ENCODE data around the gene ARHGEF38. TPM values are rescaled to one million over a fixed set of nuclear protein-coding genes. Genes with fewer than 3 reads are reported as not detected.
A peak's percentile ranks its signal among the peaks of the same experiment; 100 is the strongest.

Gene ARHGEF38
- total RNA-seq, 1 experiment from 2014 or later: not detected

GRCh38 chr4:105613306-105613705 is 60.9 kb downstream of the ARHGEF38 start:
- Histone ChIP-seq H3K27me3 (no peaks in the 10 kb centered on the region), H3K36me3 (no peaks in the 10 kb centered on the region), H3K4me3 (no peak overlapping the region), H3K9me3 (replicated peaks) (0 out of 2 replicates have a peak, but pooled peaks cover 2% of the 10 kb centered on the region), H3K4me1 (peaks cover 7% of the 10 kb centered on the region), H3K27ac (no peak overlapping the region)
- DNase-seq: no peak

DNA sequence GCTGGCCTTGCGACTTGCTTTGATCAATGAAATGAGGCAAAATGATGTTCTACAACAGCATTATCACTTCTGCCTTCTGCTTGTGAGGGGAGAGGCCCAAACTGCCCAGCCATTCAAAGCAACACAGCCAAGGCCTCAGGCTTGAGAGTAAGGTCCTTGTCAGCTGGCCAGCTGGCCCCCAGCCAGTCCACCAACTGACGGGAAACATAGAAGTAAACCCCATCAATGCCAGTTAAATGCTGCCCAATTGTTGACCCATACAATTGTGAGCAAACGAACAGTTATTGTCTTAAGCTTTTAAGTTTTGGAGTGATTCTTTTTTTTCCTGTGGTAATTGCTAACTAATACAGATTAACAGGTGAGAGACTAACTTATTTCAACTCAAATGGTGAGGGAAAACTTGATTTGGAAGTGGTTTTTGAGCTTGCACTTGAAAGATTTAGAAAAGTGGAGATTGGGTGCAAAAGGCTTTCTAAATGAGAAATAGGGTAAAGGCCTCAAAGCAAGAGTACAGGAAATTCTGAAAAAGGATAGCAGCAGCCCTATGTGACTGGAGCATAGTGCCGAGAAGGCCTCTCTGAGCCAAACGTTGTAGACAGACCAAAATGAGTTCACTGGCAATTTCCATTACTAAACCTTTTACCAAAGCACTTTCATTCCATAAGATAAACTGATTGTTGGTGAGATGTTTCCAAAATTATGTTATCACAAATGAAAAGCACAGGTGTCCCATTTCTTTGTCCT is 66.9 kb downstream of the ARHGEF38 start:
- Histone ChIP-seq H3K9me3 (replicated peaks) (0 out of 2 replicates have a peak, but pooled peaks cover 5% of the 10 kb centered on the region), H3K27ac (no peak overlapping the region), H3K36me3 (no peaks in the 10 kb centered on the region), H3K4me3 (no peak overlapping the region), H3K27me3 (no peaks in the 10 kb centered on the region), H3K4me1 (peaks cover 58% of the 10 kb centered on the region)
- DNase-seq: peak; percentile 86

DNA sequence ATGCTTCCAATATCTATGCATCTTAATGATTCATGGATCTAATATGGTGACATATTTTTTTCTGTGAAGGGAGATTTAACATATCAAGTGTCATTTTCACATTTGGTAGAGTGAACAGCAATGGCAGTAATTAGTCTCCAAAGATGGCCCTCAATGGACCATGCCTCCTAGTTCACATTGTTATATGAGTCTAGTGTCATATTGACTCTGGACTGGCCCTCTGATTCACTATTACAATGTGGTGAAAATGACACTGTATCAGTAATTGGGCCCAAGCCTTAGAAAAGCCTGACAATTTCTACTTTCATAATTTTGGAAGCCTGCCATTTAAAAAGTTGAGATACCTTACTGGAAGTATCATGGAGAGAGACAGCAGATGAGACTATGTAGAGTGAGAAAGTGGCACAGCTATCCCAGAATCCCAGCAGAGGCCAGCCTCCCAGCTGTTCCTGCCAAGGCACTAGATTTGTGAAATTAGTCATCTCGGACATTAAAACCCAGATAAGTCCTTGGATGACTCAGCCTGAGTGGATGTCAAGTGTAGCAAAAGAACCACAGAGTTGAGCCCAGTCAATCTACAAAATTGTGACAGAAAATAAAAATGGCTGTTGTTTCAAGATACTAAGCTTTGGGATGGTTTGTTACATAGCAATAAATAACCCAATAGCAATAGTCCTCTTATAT is 68.4 kb downstream of the ARHGEF38 start:
- H3K36me3 ChIP-seq: no peaks in the 10 kb centered on the region
- 0 out of 2 replicates have a peak, but pooled peaks cover 5% of the 10 kb centered on the region for H3K9me3 ChIP-seq (replicated peaks)
- peaks cover 67% of the 10 kb centered on the region for H3K4me1 ChIP-seq
- H3K27ac ChIP-seq: peak overlapping the region; percentile 24; the same call in 1 of the 2 replicates
- no peaks in the 10 kb centered on the region for H3K27me3 ChIP-seq
- no peak overlapping the region for H3K4me3 ChIP-seq
- DNase-seq: peak; percentile 75 to 83

DNA sequence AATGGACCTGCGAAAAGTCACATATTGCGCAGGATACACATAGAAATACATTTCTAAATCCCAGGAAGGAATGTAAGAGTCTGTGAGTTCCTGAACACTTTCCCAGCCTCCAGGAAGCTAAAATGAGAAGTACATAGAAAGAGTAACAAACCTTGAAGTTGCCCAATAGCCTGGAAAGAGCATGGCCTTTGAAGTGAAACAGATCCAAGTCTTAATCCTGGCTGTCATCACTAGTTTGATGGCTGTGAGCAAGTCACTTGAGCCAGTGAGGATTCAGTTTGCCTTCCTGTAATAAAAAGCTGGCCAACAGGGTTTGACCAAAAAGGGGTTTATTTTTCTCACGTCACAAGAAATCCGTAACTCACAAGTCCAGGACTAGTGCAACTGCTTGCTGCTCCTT is 69.8 kb downstream of the ARHGEF38 start:
- Histone ChIP-seq H3K4me3 (no peak overlapping the region), H3K36me3 (no peaks in the 10 kb centered on the region), H3K4me1 (peaks cover 63% of the 10 kb centered on the region), H3K9me3 (replicated peaks) (0 out of 2 replicates have a peak, but pooled peaks cover 5% of the 10 kb centered on the region), H3K27me3 (no peaks in the 10 kb centered on the region), H3K27ac (no peak overlapping the region)
- peak; percentile 38 to 76 for DNase-seq

GRCh38 chr4:105623099-105623498 is 70.7 kb downstream of the ARHGEF38 start:
- Histone ChIP-seq H3K4me3 (no peak overlapping the region), H3K27me3 (no peaks in the 10 kb centered on the region), H3K4me1 (peaks cover 63% of the 10 kb centered on the region), H3K36me3 (no peaks in the 10 kb centered on the region), H3K9me3 (replicated peaks) (0 out of 2 replicates have a peak, but pooled peaks cover 5% of the 10 kb centered on the region), H3K27ac (no peak overlapping the region)
- DNase-seq: no peak

DNA sequence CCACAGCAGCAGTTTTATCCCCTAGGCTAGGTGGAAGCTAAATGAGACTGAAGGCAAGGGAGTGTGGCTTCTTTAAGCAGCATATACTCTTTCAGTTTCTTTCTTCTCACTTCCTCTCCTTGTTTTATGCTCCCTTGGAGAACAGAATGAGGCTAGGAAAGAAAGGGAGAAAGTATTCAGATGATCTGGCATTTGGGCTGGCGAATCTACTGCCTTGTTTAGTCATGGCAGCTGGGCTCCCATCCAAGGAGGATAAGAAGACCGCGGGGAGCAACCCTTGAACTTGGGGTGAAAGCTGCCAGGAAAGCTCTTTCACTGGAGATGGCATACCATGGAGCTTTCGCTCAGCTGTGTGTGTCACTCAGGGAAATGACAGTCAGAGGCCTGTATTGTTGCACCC is 72.1 kb downstream of the ARHGEF38 start:
- DNase-seq: peak; percentile 95 to 98

GRCh38 chr4:105625214-105625613 is 72.8 kb downstream of the ARHGEF38 start:
- no peaks in the 10 kb centered on the region for H3K27me3 ChIP-seq
- H3K27ac ChIP-seq: peak overlapping the region; percentile 68
- no peak for DNase-seq
- no peaks in the 10 kb centered on the region for H3K36me3 ChIP-seq
- peaks cover 47% of the 10 kb centered on the region for H3K4me1 ChIP-seq
- no peak overlapping the region for H3K4me3 ChIP-seq
- 0 out of 2 replicates have a peak, but pooled peaks cover 5% of the 10 kb centered on the region for H3K9me3 ChIP-seq (replicated peaks)

More for the DNA sequence above, 72.1 kb downstream of the ARHGEF38 start:
- Histone ChIP-seq H3K9me3 (replicated peaks) (0 out of 2 replicates have a peak, but pooled peaks cover 5% of the 10 kb centered on the region), H3K36me3 (no peaks in the 10 kb centered on the region), H3K4me3 (0 out of 2 replicates have a peak overlapping the region, but pooled peaks have one; percentile 2), H3K4me1 (peaks cover 54% of the 10 kb centered on the region), H3K27me3 (no peaks in the 10 kb centered on the region), H3K27ac (peak overlapping the region; percentile 68)

DNA sequence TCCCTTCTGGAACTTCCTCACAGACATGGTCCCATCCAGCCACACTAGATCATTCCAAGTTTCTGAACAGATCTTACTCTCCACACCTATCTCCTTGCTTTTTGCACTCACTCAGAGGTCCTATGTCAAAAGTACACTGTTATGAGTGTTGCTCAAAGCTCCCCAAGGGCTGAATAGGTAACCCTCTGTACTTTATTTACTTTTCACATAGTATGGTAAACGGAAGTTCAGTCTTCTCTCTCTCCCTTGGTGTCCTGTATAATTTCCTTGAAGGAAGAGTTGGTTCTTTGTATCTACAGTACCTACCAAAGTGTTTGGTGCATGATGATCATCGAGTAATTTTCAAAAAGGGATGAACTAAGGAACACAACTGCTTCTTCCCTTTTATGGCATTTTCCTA is 74.4 kb downstream of the ARHGEF38 start:
- Histone ChIP-seq H3K27me3 (no peaks in the 10 kb centered on the region), H3K4me1 (peaks cover 31% of the 10 kb centered on the region), H3K27ac (no peak overlapping the region), H3K4me3 (no peak overlapping the region), H3K36me3 (no peaks in the 10 kb centered on the region), H3K9me3 (replicated peaks) (no peaks in the 10 kb centered on the region)
- no peak for DNase-seq

- Histone ChIP-seq H3K27ac (no peak overlapping the region), H3K4me3 (no peak overlapping the region), H3K27me3 (no peaks in the 10 kb centered on the region), H3K36me3 (no peaks in the 10 kb centered on the region), H3K4me1 (peaks cover 23% of the 10 kb centered on the region), H3K9me3 (replicated peaks) (no peaks in the 10 kb centered on the region)
- no peak for DNase-seq
Measured at GRCh38 chr4:105627620-105628019, 75.2 kb downstream of the ARHGEF38 start.

- Histone ChIP-seq H3K36me3 (no peaks in the 10 kb centered on the region), H3K27me3 (no peaks in the 10 kb centered on the region), H3K4me1 (peaks cover 9% of the 10 kb centered on the region; the same call in 1 of the 2 replicates), H3K9me3 (replicated peaks) (no peaks in the 10 kb centered on the region), H3K4me3 (no peak overlapping the region), H3K27ac (no peak overlapping the region)
- no peak for DNase-seq
Measured at GRCh38 chr4:105630670-105631655, 78.5 kb downstream of the ARHGEF38 start.

DNA sequence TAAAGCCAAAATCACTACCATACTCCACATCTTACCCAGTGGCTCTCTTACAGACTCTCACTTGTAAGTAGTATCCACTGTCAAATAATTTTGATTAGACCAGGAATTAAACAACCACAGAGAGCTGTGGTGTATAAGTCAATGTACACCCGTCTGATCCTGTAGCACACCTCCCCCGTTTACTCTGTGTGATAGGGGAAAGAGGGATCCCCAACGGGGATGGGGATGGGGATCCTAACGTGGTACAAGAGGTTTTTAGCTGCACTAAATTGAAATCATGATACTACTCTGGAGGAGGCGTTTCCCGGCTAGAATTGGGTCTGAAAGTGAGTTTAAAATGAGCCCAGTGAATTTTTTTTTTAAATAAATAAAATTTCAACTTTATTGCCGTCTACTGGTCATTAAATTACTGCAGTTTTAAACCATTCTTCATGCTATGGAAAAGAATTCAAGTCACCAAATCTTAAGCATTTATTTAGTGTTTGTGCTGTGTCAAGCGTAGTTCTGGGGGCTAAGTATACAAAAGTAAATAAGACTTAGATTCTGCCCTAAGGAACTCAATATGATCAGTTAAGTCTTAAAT is 79.5 kb downstream of the ARHGEF38 start:
- H3K4me3 ChIP-seq: no peak overlapping the region
- H3K9me3 ChIP-seq (replicated peaks): no peaks in the 10 kb centered on the region
- H3K27ac ChIP-seq: no peak overlapping the region
- no peaks in the 10 kb centered on the region for H3K27me3 ChIP-seq
- no peak for DNase-seq
- H3K4me1 ChIP-seq: peaks cover 9% of the 10 kb centered on the region; the same call in 1 of the 2 replicates
- no peaks in the 10 kb centered on the region for H3K36me3 ChIP-seq

GRCh38 chr4:105632599-105632998 is 80.2 kb downstream of the ARHGEF38 start:
- H3K27ac ChIP-seq: no peak overlapping the region
- H3K4me1 ChIP-seq: peaks cover 12% of the 10 kb centered on the region; the same call in 1 of the 2 replicates
- no peak for DNase-seq
- H3K9me3 ChIP-seq (replicated peaks): no peaks in the 10 kb centered on the region
- no peak overlapping the region for H3K4me3 ChIP-seq
- no peaks in the 10 kb centered on the region for H3K36me3 ChIP-seq
- no peaks in the 10 kb centered on the region for H3K27me3 ChIP-seq

DNA sequence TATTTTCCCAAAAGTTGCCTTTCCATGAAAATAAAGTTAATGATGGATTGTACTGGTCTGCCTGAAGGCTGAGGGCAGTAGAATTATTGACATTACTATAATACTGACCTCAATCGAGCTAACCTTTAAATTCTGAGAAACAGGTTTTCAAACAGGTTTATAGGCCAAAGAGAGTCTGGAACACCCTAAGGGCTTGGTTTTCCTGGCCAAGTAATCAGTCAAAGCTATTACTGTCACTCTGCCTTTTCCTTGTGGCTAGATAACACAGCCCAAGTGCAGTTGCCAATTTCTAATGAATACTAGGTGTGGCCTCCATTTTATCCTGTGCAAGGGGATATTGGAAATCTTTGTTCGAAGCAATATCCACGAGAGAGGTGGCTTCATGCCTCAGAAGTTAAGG is 80.8 kb downstream of the ARHGEF38 start:
- Histone ChIP-seq H3K27ac (no peak overlapping the region), H3K27me3 (no peaks in the 10 kb centered on the region), H3K36me3 (no peaks in the 10 kb centered on the region), H3K4me3 (no peak overlapping the region), H3K9me3 (replicated peaks) (no peaks in the 10 kb centered on the region), H3K4me1 (peaks cover 17% of the 10 kb centered on the region; the same call in 1 of the 2 replicates)
- DNase-seq: no peak

Data from SJCRH30 (cell line).